ENCODE results near the gene MCF2L2. TPM values are rescaled to one million over a fixed set of nuclear protein-coding genes. Genes with fewer than 3 reads are reported as not detected.

MCF2L2 gene
- total RNA-seq, 1 experiment from 2014 or later = 1.7 TPM

DNA sequence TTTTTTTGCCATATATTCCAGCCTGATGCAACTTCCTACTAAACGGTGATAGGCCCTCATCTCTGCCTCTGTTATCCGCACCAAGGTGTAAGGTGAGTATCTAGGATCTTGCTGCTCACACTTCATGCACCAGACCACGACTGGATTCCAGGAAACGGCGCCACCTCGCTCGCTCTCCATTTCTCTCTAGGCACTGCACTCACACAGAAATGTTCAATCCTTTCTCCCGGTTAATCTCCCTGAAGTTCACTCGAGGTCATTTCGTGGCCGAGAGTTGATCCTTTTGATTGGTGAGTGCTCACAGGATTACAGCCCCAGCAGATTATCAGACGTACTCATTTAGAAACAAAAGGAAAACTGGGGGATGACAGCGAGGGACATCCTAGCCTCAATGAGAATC, 28.1 kb downstream of the MCF2L2 start:
- BruUV-seq (replicated peaks) = no TSS peak
- H3K9me3 ChIP-seq (ENCODE audit: insufficient read depth, low read depth) = no peaks in the 10 kb centered on the region
- H3K27me3 ChIP-seq (ENCODE audit: insufficient read depth, low read depth) = no peaks in the 10 kb centered on the region
- intact Hi-C loops (cut with micrococcal nuclease; ENCODE audit: unreplicated experiment) = no loop called here
- TF ChIP-seq, protein P1, sequence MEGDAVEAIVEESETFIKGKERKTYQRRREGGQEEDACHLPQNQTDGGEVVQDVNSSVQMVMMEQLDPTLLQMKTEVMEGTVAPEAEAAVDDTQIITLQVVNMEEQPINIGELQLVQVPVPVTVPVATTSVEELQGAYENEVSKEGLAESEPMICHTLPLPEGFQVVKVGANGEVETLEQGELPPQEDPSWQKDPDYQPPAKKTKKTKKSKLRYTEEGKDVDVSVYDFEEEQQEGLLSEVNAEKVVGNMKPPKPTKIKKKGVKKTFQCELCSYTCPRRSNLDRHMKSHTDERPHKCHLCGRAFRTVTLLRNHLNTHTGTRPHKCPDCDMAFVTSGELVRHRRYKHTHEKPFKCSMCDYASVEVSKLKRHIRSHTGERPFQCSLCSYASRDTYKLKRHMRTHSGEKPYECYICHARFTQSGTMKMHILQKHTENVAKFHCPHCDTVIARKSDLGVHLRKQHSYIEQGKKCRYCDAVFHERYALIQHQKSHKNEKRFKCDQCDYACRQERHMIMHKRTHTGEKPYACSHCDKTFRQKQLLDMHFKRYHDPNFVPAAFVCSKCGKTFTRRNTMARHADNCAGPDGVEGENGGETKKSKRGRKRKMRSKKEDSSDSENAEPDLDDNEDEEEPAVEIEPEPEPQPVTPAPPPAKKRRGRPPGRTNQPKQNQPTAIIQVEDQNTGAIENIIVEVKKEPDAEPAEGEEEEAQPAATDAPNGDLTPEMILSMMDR (conservative IDR thresholded peaks at IDR 0.05) = no peak
- TF ChIP-seq EZH2 (IDR thresholded peaks at IDR 0.05; ENCODE audit: low read depth) = no peak
- no peaks in the 10 kb centered on the region for H3F3A ChIP-seq (ENCODE audit: insufficient read depth, low read depth)
- H4K20me1 ChIP-seq (ENCODE audit: insufficient read depth) = no peaks in the 10 kb centered on the region
- ChIA-PET POLR2A (ENCODE audit: unreplicated experiment) (no interaction called here), CTCF (no interaction called here)
- no peaks in the 10 kb centered on the region for H3K36me3 ChIP-seq (ENCODE audit: low read depth)
- DNase-seq = no peak
- no peaks in the 10 kb centered on the region for H3K4me1 ChIP-seq (replicated peaks; ENCODE audit: insufficient read depth)
- H3K9me2 ChIP-seq (ENCODE audit: insufficient read depth) = no peaks in the 10 kb centered on the region
- no peaks in the 10 kb centered on the region for H3K79me2 ChIP-seq (ENCODE audit: low read depth)
- H3K4me2 ChIP-seq = no peak overlapping the region
- no peak overlapping the region for H3K27ac ChIP-seq
- no peak overlapping the region for H3K4me3 ChIP-seq
- no peak overlapping the region for H2AFZ ChIP-seq

DNA sequence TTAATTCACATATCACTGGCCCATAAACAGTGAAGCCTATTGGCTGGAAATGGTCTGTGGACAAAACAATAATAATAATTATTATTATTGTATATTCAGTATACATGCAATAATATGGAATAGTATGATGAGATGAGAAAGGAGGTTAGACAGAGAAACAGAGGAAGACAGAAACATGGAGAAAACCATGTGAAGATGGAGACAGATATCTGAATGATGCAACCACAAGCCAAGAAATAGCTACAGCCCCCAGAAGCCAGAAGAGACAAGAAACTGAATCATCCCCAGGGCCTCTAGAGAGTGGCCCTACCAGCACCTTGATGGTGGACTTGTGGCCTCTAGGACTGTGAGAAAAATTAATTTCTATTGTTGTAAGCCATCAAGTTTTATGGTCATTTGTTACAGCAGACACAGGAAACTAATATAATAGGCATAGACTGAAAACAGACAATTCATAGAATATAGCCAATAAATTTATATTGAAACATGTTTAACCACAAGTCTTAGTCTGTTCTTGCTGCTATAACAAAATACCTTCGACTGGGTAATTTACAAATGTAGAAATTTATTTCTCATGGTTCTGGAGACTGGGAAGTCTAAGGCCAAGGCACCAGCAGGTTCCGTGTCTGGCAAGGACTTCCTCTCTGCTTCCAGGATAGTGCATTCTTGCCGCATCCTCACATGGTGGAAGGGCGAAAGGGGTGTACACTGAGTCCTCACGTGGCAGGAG, 31.6 kb downstream of the MCF2L2 start:
- no peaks in the 10 kb centered on the region for H3K9me3 ChIP-seq (ENCODE audit: insufficient read depth, low read depth)
- H3K27me3 ChIP-seq (ENCODE audit: insufficient read depth, low read depth) = no peaks in the 10 kb centered on the region
- 0 out of 2 replicates have a peak, but pooled peaks cover 1% of the 10 kb centered on the region for H3K9me2 ChIP-seq (ENCODE audit: insufficient read depth)
- intact Hi-C loops (cut with micrococcal nuclease; ENCODE audit: unreplicated experiment) = no loop called here
- H3K4me2 ChIP-seq = no peak overlapping the region
- CTCF ChIA-PET = no interaction called here
- no peaks in the 10 kb centered on the region for H4K20me1 ChIP-seq (ENCODE audit: insufficient read depth)
- H3K79me2 ChIP-seq (ENCODE audit: low read depth) = no peaks in the 10 kb centered on the region
- peaks cover 5% of the 10 kb centered on the region; the same call in 1 of the 2 replicates for H3K4me1 ChIP-seq (replicated peaks; ENCODE audit: insufficient read depth)
- H3K4me3 ChIP-seq = no peak overlapping the region
- H3K27ac ChIP-seq = no peak overlapping the region
- no peaks in the 10 kb centered on the region for H3F3A ChIP-seq (ENCODE audit: insufficient read depth, low read depth)
- H3K36me3 ChIP-seq (ENCODE audit: low read depth) = no peaks in the 10 kb centered on the region
- POLR2A ChIA-PET (ENCODE audit: unreplicated experiment) = no interaction called here
- TF ChIP-seq, protein P1 (conservative IDR thresholded peaks at IDR 0.05) = no peak
- no peak for TF ChIP-seq EZH2 (IDR thresholded peaks at IDR 0.05; ENCODE audit: low read depth)
- no peak for DNase-seq
- no TSS peak for BruUV-seq (replicated peaks)
- no peak overlapping the region for H2AFZ ChIP-seq

DNA sequence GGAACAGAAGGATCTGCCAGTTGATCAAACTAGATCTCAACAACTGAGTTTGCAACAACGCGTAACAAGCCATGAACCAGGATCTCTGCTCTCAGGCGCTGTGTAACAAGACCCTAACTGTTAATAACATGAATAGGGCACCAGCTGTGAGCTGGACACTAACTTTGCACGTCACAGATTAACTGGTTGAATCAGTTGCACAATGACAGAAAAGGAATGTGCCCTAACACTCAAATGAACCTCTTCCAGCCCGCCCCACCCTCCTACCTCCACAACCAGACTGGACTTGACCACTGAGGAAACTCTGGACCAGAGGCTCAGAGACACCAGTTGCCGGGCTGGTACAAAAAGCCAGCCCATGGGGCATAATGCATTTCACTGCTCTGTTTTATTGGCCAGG, 34.3 kb downstream of the MCF2L2 start:
- TF ChIP-seq EZH2 (IDR thresholded peaks at IDR 0.05; ENCODE audit: low read depth) = no peak
- TF ChIP-seq, protein P1 (conservative IDR thresholded peaks at IDR 0.05) = no peak
- no peaks in the 10 kb centered on the region for H3K79me2 ChIP-seq (ENCODE audit: low read depth)
- ChIA-PET POLR2A (ENCODE audit: unreplicated experiment) (interaction anchor here (0.5 kb wide), 1 partner anchor 792 kb away, joined by 3 read pairs; the partner anchor contains the start of gene ABCF3), CTCF (no interaction called here)
- intact Hi-C loops (cut with micrococcal nuclease; ENCODE audit: unreplicated experiment) = no loop called here
- no peaks in the 10 kb centered on the region for H3K27me3 ChIP-seq (ENCODE audit: insufficient read depth, low read depth)
- BruUV-seq (replicated peaks) = no TSS peak
- H3K36me3 ChIP-seq (ENCODE audit: low read depth) = no peaks in the 10 kb centered on the region
- no peak overlapping the region for H2AFZ ChIP-seq
- H3K4me1 ChIP-seq (replicated peaks; ENCODE audit: insufficient read depth) = peaks cover 5% of the 10 kb centered on the region; the same call in 1 of the 2 replicates
- H3K4me2 ChIP-seq = no peak overlapping the region
- DNase-seq = no peak
- no peak overlapping the region for H3K27ac ChIP-seq
- H3K9me3 ChIP-seq (ENCODE audit: insufficient read depth, low read depth) = no peaks in the 10 kb centered on the region
- H3K4me3 ChIP-seq = no peak overlapping the region
- H3K9me2 ChIP-seq (ENCODE audit: insufficient read depth) = 0 out of 2 replicates have a peak, but pooled peaks cover 3% of the 10 kb centered on the region
- H4K20me1 ChIP-seq (ENCODE audit: insufficient read depth) = no peaks in the 10 kb centered on the region
- H3F3A ChIP-seq (ENCODE audit: insufficient read depth, low read depth) = no peaks in the 10 kb centered on the region
